GM21526 (cell line): Measurements from ENCODE around the gene CKB.

Source experiments
- ATAC-seq: cut with Tn5 transposase; IDR thresholded peaks from one replicate; pipeline ENCODE4 v1.9.1; 2021; ENCODE audit warnings: moderate library complexity; ENCODE audit not compliant: unreplicated experiment, low FRiP score

Gene CKB

GRCh38 chr14:103550451-103551337, 28.1 kb upstream of the CKB start:
- ATAC-seq = no peak

GRCh38 chr14:103549361-103550311, 27.0 kb upstream of the CKB start:
- ATAC-seq = no peak

- no peak for ATAC-seq
These were observed 26.1 kb upstream of the CKB start for GRCh38 chr14:103548463-103549351.

GRCh38 chr14:103547941-103548462, 25.4 kb upstream of the CKB start:
- no peak for ATAC-seq

GRCh38 chr14:103547455-103547940, 24.9 kb upstream of the CKB start:
- ATAC-seq = no peak

- no peak for ATAC-seq
These were observed 24.2 kb upstream of the CKB start for GRCh38 chr14:103546652-103547454.

GRCh38 chr14:103545915-103546651, 23.5 kb upstream of the CKB start:
- ATAC-seq = no peak

- ATAC-seq = no peak
These were observed 22.7 kb upstream of the CKB start for GRCh38 chr14:103545219-103545914.

- ATAC-seq = no peak
These were observed 22.0 kb upstream of the CKB start for GRCh38 chr14:103544388-103545218.

GRCh38 chr14:103543721-103544387, 21.2 kb upstream of the CKB start:
- ATAC-seq = no peak

- ATAC-seq = no peak
These were observed 20.5 kb upstream of the CKB start for GRCh38 chr14:103543140-103543539.

- no peak for ATAC-seq
These were observed 20.0 kb upstream of the CKB start for GRCh38 chr14:103542605-103543088.

- no peak for ATAC-seq
These were observed 19.3 kb upstream of the CKB start for GRCh38 chr14:103541709-103542604.

GRCh38 chr14:103540821-103541708, 18.4 kb upstream of the CKB start:
- no peak for ATAC-seq
